Measurements from ENCODE around the gene ZBTB32.

The ZBTB32 gene

DNA sequence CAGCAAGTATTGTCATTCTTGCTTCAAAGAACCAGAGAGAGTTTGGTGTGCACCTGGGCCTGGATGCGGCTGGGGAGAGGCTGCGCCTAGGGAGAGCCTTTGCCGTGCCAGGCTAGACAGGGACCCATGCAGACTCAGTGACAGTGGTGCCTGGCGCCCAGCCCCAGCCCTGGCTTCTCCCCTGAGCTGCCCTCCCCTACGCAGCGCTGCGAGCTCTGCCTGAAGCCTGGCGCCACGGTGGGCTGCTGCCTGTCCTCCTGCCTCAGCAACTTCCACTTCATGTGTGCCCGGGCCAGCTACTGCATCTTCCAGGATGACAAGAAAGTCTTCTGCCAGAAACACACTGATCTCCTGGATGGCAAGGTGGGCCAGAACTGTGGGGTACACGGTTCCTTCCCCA lies 25.4 kb downstream of the ZBTB32 start:
- Mint-ChIP-seq H3K36me3 (ENCODE audit: low read depth) (peaks cover 48% of the 10 kb centered on the region), H3K27me3 (ENCODE audit: low read depth, poor library complexity) (no peaks in the 10 kb centered on the region), H3K4me3 (no peak overlapping the region), H3K27ac (no peak overlapping the region), H3K4me1 (no peaks in the 10 kb centered on the region), H3K9me3 (no peaks in the 10 kb centered on the region)
- no peak for DNase-seq
- TF ChIP-seq, protein P1, sequence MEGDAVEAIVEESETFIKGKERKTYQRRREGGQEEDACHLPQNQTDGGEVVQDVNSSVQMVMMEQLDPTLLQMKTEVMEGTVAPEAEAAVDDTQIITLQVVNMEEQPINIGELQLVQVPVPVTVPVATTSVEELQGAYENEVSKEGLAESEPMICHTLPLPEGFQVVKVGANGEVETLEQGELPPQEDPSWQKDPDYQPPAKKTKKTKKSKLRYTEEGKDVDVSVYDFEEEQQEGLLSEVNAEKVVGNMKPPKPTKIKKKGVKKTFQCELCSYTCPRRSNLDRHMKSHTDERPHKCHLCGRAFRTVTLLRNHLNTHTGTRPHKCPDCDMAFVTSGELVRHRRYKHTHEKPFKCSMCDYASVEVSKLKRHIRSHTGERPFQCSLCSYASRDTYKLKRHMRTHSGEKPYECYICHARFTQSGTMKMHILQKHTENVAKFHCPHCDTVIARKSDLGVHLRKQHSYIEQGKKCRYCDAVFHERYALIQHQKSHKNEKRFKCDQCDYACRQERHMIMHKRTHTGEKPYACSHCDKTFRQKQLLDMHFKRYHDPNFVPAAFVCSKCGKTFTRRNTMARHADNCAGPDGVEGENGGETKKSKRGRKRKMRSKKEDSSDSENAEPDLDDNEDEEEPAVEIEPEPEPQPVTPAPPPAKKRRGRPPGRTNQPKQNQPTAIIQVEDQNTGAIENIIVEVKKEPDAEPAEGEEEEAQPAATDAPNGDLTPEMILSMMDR (IDR thresholded peaks at IDR 0.05) = no peak

DNA sequence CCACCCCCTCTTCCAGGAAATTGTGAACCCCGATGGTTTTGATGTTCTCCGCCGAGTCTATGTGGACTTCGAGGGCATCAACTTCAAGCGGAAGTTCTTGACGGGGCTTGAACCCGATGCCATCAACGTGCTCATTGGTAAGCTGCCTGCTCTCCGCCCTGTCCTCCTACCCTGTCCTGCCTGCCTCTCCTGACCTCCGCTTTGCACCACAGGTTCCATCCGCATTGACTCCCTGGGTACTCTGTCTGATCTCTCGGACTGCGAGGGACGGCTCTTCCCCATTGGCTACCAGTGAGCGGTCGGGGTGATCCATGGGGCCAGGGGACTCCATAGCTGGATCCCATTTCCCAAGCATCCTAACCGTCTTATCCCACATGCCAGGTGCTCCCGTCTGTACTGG lies 26.0 kb downstream of the ZBTB32 start:
- Mint-ChIP-seq H3K27ac (no peak overlapping the region), H3K4me3 (no peak overlapping the region), H3K27me3 (ENCODE audit: low read depth, poor library complexity) (peaks cover 3% of the 10 kb centered on the region), H3K36me3 (ENCODE audit: low read depth) (peaks cover 49% of the 10 kb centered on the region), H3K9me3 (no peaks in the 10 kb centered on the region), H3K4me1 (no peaks in the 10 kb centered on the region)
- no peak for DNase-seq
- TF ChIP-seq, protein P1 (IDR thresholded peaks at IDR 0.05) = no peak

GRCh38 chr19:35731353-35731752 lies 27.0 kb downstream of the ZBTB32 start:
- Mint-ChIP-seq H3K27me3 (ENCODE audit: low read depth, poor library complexity) (peaks cover 3% of the 10 kb centered on the region), H3K4me3 (no peak overlapping the region), H3K9me3 (no peaks in the 10 kb centered on the region), H3K27ac (peak overlapping the region; percentile 24), H3K4me1 (no peaks in the 10 kb centered on the region), H3K36me3 (ENCODE audit: low read depth) (peaks cover 50% of the 10 kb centered on the region)
- TF ChIP-seq, protein P1 (IDR thresholded peaks at IDR 0.05) = no peak
- DNase-seq = no peak

DNA sequence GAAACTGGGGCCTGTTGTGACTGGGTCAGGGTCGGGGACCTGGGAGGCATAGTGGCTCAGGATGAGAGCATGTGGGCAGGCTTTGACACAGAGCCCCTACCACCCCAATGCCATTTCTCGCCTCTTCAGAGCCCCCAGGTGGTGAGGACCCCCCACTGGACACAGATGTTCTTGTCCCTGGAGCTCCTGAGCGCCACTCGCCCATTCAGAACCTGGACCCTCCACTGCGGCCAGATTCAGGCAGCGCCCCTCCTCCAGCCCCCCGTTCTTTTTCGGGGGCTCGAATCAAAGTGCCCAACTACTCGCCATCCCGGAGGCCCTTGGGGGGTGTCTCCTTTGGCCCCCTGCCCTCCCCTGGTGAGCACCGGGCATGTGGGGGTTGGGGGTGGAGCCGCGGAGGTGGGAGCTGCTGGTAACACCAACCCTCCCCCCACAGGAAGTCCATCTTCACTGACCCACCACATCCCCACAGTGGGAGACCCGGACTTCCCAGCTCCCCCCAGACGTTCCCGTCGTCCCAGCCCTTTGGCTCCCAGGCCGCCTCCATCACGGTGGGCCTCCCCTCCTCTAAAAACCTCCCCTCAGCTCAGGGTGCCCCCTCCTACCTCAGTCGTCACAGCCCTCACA lies 27.5 kb downstream of the ZBTB32 start:
- no peaks in the 10 kb centered on the region for H3K4me1 Mint-ChIP-seq
- H3K9me3 Mint-ChIP-seq = no peaks in the 10 kb centered on the region
- H3K4me3 Mint-ChIP-seq = no peak overlapping the region
- DNase-seq = no peak
- peaks cover 52% of the 10 kb centered on the region for H3K36me3 Mint-ChIP-seq (ENCODE audit: low read depth)
- TF ChIP-seq, protein P1 (IDR thresholded peaks at IDR 0.05) = no peak
- peaks cover 3% of the 10 kb centered on the region for H3K27me3 Mint-ChIP-seq (ENCODE audit: low read depth, poor library complexity)
- no peak overlapping the region for H3K27ac Mint-ChIP-seq

- Mint-ChIP-seq H3K27ac (no peak overlapping the region), H3K4me1 (no peaks in the 10 kb centered on the region), H3K9me3 (no peaks in the 10 kb centered on the region), H3K4me3 (no peak overlapping the region), H3K36me3 (ENCODE audit: low read depth) (peaks cover 56% of the 10 kb centered on the region), H3K27me3 (ENCODE audit: low read depth, poor library complexity) (peaks cover 3% of the 10 kb centered on the region)
- TF ChIP-seq, protein P1 (IDR thresholded peaks at IDR 0.05) = no peak
- no peak for DNase-seq
Measured at GRCh38 chr19:35732540-35733179, 28.3 kb downstream of the ZBTB32 start.
